ENCODE results near the gene SPAG16.
A peak's percentile ranks its signal among the peaks of the same experiment; 100 is the strongest.

SPAG16 gene

DNA sequence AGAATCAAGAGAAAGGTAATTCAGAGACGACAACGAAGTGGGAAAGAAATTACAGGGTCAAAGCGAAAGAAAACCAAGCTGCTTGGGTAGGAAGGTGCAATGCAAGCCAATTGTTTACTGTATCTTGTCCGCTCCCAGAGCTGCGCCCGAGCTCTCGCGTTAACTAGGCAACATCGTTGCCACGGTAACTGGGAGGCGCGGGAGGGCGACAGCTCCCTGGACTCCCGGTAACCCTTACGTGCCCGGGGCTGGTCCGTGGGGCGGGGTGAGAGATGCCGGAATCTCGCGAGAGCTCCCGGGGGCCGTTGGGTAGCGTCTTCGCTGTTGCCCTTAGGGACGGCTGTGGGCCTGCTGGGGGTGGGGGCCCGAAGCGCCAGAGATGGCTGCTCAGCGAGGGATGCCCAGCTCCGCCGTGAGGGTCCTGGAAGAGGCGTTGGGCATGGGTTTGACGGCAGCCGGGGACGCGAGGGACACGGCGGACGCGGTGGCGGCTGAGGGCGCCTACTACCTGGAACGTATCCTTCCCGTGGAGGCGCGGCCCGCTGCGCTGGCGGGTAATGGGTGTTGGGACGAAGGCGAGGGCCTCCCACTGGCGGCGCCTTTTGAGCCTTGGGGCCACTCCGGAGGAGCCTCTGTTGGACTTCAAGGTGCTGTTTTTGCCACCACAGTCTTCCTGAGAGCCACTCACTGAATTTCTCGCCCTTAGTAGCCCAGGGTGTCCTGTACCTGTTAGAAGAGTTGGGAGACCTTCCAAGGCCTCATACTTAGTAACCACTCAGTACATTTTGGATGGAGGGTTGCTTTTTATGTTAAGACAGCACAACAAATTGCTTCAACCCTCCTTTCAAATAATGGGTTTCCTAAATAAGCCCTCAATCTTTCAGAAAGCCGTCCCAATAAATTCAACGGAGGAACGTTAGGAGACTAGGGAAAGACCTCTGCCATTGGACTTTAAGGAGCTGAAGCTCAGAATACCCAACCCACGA is at the start of gene SPAG16:
Gene SPAG16 (plus strand): TSS at position 360 of the 986 bp plus-strand sequence.
- DNase-seq (ENCODE audit: low read depth) = peak; percentile 99

GRCh38 chr2:213234641-213235040 is 49.6 kb upstream of the SPAG16 start:
- peak; percentile 23 for DNase-seq (ENCODE audit: low read depth)

DNA sequence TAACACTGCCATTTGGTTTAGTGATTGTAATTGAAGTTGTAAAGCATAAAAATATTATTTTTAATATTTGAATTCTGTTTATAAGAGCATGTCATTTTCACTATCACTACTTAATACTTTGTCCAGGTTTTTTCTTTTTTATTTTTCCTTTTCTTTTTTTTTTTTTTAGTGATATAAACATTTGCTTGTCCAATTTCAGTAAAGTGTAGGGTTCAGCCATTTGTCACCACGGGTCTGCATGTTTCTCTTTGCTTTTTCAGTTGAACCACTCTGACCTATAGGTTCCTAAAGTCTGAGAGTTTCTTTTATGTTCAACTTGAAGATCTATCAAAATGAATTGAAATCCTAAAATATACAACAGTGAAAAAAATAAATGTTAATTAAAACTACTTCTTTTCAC is 48.5 kb upstream of the SPAG16 start:
- DNase-seq (ENCODE audit: low read depth) = no peak

GRCh38 chr2:213237251-213237650 is 47.0 kb upstream of the SPAG16 start:
- DNase-seq (ENCODE audit: low read depth) = peak; percentile 8

GRCh38 chr2:213237787-213238186 is 46.5 kb upstream of the SPAG16 start:
- no peak for DNase-seq (ENCODE audit: low read depth)

- peak; percentile 89 for DNase-seq (ENCODE audit: low read depth)
Measured at GRCh38 chr2:213238753-213239495, 45.3 kb upstream of the SPAG16 start.

- DNase-seq (ENCODE audit: low read depth) = no peak
Measured at GRCh38 chr2:213241817-213242216, 42.4 kb upstream of the SPAG16 start.

DNA sequence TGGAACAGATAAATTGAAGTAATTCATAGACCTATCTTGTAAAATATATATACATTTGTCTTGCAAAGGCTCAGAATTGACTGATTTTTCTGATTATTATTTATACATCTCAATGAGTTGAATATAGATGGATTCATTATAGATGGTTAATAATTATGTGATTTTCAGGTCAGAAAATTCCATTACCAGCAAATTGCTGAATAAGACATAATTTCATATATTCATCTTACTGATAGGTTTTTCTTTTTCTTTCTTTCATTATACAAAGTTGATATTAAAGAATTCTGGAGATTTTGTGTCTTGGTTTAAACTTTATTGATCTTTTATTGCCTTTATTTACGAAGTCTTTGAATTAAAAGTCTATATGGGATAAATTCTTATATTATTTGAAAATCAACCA is 41.6 kb upstream of the SPAG16 start:
- DNase-seq (ENCODE audit: low read depth) = no peak

DNA sequence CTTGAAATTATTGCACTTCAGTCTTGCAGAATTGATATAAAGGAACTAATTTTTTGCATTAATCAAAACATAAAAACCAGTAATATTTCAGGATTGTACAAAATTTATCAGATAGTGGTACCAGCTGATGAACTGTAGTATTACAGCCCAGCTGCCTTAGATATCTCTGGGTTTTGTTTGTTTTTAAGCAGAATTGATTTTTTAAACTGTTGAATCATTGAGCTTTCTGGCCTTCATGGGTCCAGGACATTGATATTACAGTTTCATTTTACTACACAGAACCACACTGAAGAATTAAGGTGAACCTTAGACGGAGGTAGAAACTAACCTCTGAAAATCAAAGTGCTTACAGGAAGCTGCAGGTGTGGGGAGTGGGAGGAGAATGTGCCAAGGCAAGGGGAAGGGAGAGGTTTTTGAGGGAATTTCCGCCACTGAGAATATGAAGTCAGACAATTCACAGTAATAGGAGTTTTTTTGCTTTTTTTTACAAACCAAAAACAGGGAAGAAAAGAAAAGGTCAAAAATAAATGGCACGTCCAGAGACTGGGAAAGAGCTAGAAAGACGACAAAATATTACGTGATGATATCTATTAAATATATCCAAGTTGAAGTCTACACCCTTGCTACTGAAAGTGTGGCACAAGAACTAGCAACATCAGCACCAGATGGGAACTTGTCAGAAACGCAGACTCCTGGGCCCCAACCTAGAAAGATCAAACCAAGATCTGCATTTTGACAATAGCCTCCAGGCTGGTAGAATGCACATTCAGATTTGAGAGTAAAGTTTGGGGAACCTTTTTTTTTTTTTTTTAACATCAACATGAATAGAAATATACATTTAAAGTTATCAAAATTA is 40.8 kb upstream of the SPAG16 start:
- DNase-seq (ENCODE audit: low read depth) = no peak

DNA sequence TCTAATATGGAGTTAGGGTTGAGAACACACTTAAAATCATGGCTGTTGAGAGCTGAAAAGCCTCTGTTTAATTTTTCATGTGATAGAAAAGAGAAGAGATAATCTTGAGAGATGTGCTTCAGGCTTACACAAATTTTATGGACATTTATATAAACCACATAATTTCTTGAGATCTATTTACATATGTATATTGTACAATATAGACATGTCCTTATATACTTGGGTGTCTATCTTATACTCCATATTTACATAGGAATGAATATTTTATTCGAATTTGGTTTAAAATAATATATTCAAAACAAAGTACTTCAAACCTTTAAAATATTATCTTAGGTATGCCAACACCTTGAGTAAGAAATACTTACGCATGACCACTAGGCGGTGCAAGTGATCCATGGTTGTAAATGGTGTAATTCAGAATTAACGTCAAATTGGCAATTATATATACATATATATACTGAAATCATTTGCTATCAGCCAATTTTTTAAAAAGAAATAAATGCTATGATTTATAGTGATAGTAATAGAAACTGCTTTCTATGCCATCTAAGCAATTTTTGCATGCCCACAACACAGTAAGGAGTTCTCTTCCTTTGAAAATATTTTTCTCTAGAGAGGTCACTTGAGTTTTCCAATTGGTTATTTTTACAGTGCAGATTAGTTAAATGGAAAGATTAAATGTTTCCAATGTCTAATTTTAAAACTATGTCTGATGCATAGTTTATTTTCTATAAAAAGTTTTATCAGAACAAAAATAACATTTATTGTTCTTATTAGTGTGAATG is 37.6 kb upstream of the SPAG16 start:
- DNase-seq (ENCODE audit: low read depth) = peak; percentile 43

DNA sequence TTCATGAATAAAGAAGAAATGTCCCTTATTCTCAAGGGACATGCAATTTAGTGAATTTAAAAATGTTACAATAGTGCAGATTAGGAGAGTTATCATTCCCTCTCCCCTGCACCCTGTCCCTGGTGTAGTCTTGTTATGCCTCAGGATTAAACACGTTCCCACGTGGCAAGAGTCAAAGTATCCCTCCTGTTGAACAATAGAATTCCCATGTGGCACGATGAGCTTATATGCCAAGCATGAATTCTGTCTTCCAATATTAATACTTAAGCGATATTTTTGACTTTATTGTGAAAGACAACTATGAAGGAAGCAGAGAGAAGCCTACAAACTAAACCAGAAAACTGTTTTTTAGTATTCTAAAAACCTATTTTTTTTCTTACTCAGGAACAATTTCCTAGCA is 36.7 kb upstream of the SPAG16 start:
- peak; percentile 47 for DNase-seq (ENCODE audit: low read depth)

- no peak for DNase-seq (ENCODE audit: low read depth)
Measured at GRCh38 chr2:213248637-213249036, 35.6 kb upstream of the SPAG16 start.

GRCh38 chr2:213249502-213249901 is 34.8 kb upstream of the SPAG16 start:
- DNase-seq (ENCODE audit: low read depth) = no peak

DNA sequence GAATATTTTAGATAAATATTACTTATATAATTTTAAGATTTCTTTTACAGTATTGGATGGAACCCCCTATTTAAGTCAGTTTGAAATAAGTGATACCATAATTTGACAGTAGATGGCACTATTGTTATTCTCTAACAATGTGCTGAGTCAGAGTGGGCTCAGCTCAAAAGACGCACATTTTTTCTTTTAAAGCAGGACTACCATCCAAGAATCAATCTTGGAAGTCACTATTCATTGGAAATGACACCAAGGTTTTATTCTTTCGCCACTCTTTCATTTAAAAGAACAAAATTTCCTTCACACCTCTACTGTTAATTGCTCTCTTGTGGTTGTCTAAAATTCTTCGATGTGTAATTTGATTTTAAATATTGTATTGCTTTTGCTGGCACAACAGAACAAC is 32.6 kb upstream of the SPAG16 start:
- DNase-seq (ENCODE audit: low read depth) = peak; percentile 74

- DNase-seq (ENCODE audit: low read depth) = no peak
Measured at GRCh38 chr2:213252206-213252605, 32.1 kb upstream of the SPAG16 start.

GRCh38 chr2:213253162-213253561 is 31.1 kb upstream of the SPAG16 start:
- DNase-seq (ENCODE audit: low read depth) = no peak

GRCh38 chr2:213259266-213259665 is 25.0 kb upstream of the SPAG16 start:
- DNase-seq (ENCODE audit: low read depth) = no peak

DNA sequence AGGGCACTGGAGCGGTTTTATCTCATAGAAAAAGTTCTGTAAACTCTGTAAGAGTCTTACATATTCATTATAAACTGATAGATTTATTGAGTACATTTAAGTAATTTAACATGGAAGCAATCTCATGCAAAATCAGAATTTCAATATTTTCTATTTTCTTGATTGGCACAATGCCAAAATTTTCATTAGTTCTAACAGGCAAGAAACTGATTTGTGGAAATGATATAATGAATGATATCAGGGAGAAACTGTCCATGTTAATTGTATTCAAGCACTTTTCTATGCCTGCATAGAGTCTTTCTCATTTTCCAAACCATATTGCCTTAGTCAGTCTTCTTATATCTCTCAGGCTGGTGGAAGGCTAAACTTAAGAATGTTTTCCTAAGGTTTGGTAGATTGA is 23.0 kb upstream of the SPAG16 start:
- DNase-seq (ENCODE audit: low read depth) = no peak

GRCh38 chr2:213261715-213262114 is 22.5 kb upstream of the SPAG16 start:
- no peak for DNase-seq (ENCODE audit: low read depth)

DNA sequence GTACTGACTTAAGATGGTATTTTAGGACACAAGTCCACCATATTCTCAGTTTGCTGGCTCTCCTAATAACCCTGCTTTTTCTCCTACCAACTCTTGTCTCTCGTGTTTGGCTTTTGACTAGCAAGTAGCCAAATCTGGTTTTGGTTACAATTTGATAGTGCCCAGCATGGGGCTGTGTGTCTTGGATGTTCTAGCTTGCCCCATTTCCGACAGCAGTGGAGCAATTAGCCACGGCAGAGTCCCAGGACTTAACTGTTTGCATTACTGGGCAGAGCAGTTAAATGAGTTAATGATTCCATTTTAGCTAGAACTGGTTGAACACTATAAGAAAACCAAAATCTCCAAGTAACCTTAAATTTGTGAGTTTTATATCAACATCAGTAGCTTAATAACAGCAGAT is 18.6 kb upstream of the SPAG16 start:
- DNase-seq (ENCODE audit: low read depth) = peak; percentile 21

DNA sequence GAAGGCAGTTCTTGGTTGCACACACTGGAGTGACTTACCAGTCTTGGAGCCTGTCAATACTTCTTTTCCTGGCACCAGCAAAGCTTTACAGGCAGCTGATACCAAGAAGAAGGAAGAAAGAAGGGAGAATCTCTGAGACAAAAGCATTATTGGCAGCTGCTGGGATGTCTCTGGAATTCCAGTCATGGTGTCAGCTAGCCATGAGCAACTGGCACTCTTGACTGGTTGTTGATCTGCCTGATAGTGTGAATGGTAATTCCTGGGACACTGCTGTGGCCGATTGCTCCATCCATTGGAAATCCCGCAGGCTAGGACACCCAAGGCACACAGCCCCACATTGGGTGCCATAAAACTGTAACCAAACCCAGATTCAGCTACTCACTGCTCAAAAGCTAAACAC is 17.8 kb upstream of the SPAG16 start:
- DNase-seq (ENCODE audit: low read depth) = no peak

Measured in fibroblast of gingiva (primary cell).